ENCODE measurements around the gene EPHA1.
"Not testable (repeated sequence)": the region's sequence is repeated elsewhere in the genome, so short reads cannot be mapped to it uniquely, and the experiment has no call there.

Gene EPHA1

GRCh38 chr7:143395187-143396149 is 13.2 kb downstream of the EPHA1 start:
- no peak for DNase-seq (ENCODE audit: extremely low read depth, low read depth)
- TF ChIP-seq, protein P1, sequence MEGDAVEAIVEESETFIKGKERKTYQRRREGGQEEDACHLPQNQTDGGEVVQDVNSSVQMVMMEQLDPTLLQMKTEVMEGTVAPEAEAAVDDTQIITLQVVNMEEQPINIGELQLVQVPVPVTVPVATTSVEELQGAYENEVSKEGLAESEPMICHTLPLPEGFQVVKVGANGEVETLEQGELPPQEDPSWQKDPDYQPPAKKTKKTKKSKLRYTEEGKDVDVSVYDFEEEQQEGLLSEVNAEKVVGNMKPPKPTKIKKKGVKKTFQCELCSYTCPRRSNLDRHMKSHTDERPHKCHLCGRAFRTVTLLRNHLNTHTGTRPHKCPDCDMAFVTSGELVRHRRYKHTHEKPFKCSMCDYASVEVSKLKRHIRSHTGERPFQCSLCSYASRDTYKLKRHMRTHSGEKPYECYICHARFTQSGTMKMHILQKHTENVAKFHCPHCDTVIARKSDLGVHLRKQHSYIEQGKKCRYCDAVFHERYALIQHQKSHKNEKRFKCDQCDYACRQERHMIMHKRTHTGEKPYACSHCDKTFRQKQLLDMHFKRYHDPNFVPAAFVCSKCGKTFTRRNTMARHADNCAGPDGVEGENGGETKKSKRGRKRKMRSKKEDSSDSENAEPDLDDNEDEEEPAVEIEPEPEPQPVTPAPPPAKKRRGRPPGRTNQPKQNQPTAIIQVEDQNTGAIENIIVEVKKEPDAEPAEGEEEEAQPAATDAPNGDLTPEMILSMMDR (IDR thresholded peaks at IDR 0.05; ENCODE audit: low read depth, low read length): peak; percentile 3

GRCh38 chr7:143394777-143395176 is 13.9 kb downstream of the EPHA1 start:
- TF ChIP-seq, protein P1 (IDR thresholded peaks at IDR 0.05; ENCODE audit: low read depth, low read length): no peak
- no peak for DNase-seq (ENCODE audit: extremely low read depth, low read depth)

- TF ChIP-seq, protein P1 (IDR thresholded peaks at IDR 0.05; ENCODE audit: low read depth, low read length): no peak
- DNase-seq (ENCODE audit: extremely low read depth, low read depth): no peak
Observed at GRCh38 chr7:143394068-143394467, 14.6 kb downstream of the EPHA1 start.

- DNase-seq (ENCODE audit: extremely low read depth, low read depth): no peak
- TF ChIP-seq, protein P1 (IDR thresholded peaks at IDR 0.05; ENCODE audit: low read depth, low read length): no peak
Observed at GRCh38 chr7:143393267-143394041, 15.2 kb downstream of the EPHA1 start.

DNA sequence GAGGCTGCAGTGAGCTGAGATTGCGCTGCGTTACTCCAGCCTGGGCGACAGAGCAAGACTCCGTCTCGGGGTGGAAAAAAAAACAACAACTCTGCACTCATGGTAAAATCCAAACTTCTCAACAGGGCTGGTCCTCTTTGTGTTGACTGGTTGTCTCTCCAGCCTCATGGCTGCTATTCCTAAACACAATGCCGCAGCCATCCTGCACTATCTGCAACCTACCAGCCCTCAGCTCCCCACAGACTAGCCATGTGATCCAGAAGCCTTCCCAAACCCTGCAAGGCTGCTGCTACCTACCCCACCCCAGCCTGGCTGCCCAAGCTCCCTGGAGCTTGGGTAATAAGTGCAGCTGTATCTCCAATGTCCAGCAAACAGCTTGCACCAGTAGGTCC is 15.8 kb downstream of the EPHA1 start:
- no peak for DNase-seq (ENCODE audit: extremely low read depth, low read depth)
- TF ChIP-seq, protein P1 (IDR thresholded peaks at IDR 0.05; ENCODE audit: low read depth, low read length): no peak

- not testable (repeated sequence) for DNase-seq (ENCODE audit: extremely low read depth, low read depth)
Observed at GRCh38 chr7:143392427-143392826, 16.2 kb downstream of the EPHA1 start.

GRCh38 chr7:143391462-143392404 is 16.9 kb downstream of the EPHA1 start:
- peak; percentile 46 for DNase-seq (ENCODE audit: extremely low read depth, low read depth)

More at GRCh38 chr7:143391462-143392404, 16.9 kb downstream of the EPHA1 start:
- TF ChIP-seq, protein P1 (IDR thresholded peaks at IDR 0.05; ENCODE audit: low read depth, low read length): no peak

All from AG09319 (cell line).